GM19324 (cell line): ENCODE measurements around the gene PGM1.

Source experiments
- ATAC-seq: cut with Tn5 transposase; IDR thresholded peaks from one replicate; pipeline ENCODE4 v1.9.1; 2021; ENCODE audit warnings: mild to moderate bottlenecking, moderate library complexity; ENCODE audit not compliant: unreplicated experiment, low FRiP score

Gene PGM1

GRCh38 chr1:63662841-63663240 is 69.6 kb downstream of the PGM1 start:
- no peak for ATAC-seq

- ATAC-seq: no peak
Measured at GRCh38 chr1:63663301-63663700, 70.1 kb downstream of the PGM1 start.

GRCh38 chr1:63663873-63664272 is 70.7 kb downstream of the PGM1 start:
- ATAC-seq: no peak

GRCh38 chr1:63664742-63665141 is 71.5 kb downstream of the PGM1 start:
- no peak for ATAC-seq

- no peak for ATAC-seq
Measured at GRCh38 chr1:63665410-63665809, 72.2 kb downstream of the PGM1 start.

- ATAC-seq: no peak
Measured at GRCh38 chr1:63665824-63666223, 72.6 kb downstream of the PGM1 start.

GRCh38 chr1:63668298-63668697 is 75.1 kb downstream of the PGM1 start:
- no peak for ATAC-seq

GRCh38 chr1:63669151-63669961 is 76.1 kb downstream of the PGM1 start:
- no peak for ATAC-seq

GRCh38 chr1:63670164-63670563 is 77.0 kb downstream of the PGM1 start:
- no peak for ATAC-seq

GRCh38 chr1:63671514-63671913 is 78.3 kb downstream of the PGM1 start:
- no peak for ATAC-seq

GRCh38 chr1:63674238-63674864 is 81.1 kb downstream of the PGM1 start:
- no peak for ATAC-seq

- ATAC-seq: no peak
Measured at GRCh38 chr1:63674865-63675419, 81.7 kb downstream of the PGM1 start.

- ATAC-seq: no peak
Measured at GRCh38 chr1:63675420-63675931, 82.3 kb downstream of the PGM1 start.

- ATAC-seq: no peak
Measured at GRCh38 chr1:63677497-63677896, 84.3 kb downstream of the PGM1 start.

GRCh38 chr1:63678200-63678599 is 85.0 kb downstream of the PGM1 start:
- ATAC-seq: no peak

GRCh38 chr1:63679076-63679475 is 85.9 kb downstream of the PGM1 start:
- ATAC-seq: no peak

- no peak for ATAC-seq
Measured at GRCh38 chr1:63679589-63679988, 86.4 kb downstream of the PGM1 start.

GRCh38 chr1:63682936-63683335 is 89.7 kb downstream of the PGM1 start:
- no peak for ATAC-seq

- ATAC-seq: no peak
Measured at GRCh38 chr1:63683759-63684158, 90.5 kb downstream of the PGM1 start.

GRCh38 chr1:63686696-63687095 is 93.5 kb downstream of the PGM1 start:
- ATAC-seq: no peak

- no peak for ATAC-seq
Measured at GRCh38 chr1:63688302-63688890, 95.2 kb downstream of the PGM1 start.
